ENCODE measurements around the gene NAV2.
"Not testable (repeated sequence)": the region's sequence is repeated elsewhere in the genome, so short reads cannot be mapped to it uniquely, and the experiment has no call there.

Gene NAV2

GRCh38 chr11:19959648-19960059 lies 247.0 kb downstream of the NAV2 start:
- DNase-seq: peak; percentile 7

DNA sequence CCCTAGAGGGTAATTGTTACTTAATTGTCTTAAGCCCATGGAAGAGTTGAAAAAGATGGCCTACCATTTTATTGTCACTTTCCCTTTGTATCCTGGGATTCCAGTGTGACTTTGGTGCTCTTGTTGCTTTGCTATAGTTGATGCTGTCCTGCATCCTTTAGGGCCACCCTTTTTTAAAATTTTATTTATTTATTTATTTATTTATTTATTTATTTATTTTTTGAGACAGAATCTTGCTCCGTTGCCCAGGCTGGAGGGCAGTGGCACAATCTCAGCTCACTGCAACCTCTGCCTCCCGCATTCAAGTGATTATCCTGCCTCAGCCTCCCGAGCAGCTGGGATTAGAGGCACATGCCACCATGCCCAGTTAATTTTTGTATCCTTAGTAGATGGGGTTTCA lies 247.8 kb downstream of the NAV2 start:
- not testable (repeated sequence) for DNase-seq

GRCh38 chr11:19961225-19961624 lies 248.6 kb downstream of the NAV2 start:
- no peak for DNase-seq

- no peak for DNase-seq
Observed at GRCh38 chr11:19962053-19962800, 249.6 kb downstream of the NAV2 start.

DNA sequence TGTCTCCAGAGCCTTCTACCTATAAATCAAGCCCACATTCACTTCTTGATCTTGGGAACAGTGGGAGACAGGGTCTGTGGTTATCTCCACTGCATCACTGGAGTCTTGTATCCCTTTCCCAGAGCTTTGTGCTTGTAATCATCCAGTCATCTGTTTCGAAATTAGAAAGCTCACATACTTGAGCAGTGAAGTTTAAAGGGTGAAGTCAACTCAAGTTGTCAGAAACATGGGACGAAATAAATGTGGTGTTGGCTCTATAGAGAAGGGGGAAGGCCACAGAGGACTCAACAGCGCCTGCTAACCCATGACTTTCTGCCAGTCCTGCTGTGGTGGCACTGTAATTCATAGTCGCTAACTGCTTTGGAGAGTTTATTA lies 250.2 kb downstream of the NAV2 start:
- DNase-seq: no peak

DNA sequence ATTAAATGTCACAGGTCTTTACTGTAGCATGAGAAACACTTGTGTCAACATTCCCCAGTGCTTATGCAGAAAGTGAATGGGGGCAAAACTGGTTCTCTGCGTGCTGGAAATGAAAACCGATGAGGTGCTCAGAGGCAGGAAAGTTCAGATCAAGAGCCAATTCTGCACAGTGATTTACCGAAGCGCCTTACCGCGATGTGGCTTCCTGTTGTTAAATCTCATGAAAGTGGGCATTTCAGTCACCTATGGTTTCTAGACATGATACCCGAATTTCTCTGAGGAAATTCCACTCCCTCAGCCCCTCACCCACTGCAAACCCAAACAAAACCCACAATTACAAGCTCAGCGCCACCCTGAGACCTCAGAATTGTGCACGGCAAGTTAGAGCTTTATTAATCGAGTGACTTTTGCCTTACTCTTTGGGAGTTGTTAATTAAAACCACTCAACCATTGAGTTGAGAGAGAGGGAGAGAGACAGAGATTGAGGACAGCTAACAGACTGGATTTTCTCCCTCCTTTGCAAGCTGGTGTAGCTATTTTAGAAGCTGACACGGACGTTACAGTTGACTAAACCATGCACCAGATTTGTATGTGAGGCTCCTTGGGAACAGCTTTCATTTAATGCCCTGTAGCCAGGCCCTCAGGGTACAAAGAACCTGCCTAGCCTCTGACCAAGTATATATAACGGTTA lies 251.2 kb downstream of the NAV2 start:
- no peak for DNase-seq

- no peak for DNase-seq
Observed at GRCh38 chr11:19966441-19966840, 253.8 kb downstream of the NAV2 start.

GRCh38 chr11:19966927-19967326 lies 254.3 kb downstream of the NAV2 start:
- DNase-seq: no peak

DNA sequence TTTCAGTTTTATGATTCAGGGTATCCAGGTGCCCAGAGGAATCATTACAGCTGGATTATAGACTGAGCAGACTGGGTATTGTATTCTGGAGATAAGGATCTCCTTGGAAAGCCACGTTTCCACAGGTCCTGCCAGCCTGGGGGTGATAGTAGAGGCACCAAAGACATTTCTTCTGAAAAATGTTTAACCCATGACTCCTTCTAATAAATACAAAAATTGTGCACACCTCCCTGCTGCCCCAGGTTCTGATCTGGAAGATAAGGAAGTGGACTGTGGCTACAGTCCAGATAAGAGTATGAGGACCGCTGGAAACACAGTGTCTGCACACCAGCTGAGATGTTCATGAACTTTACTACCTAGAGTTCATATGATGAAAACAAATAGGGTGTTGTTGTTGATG lies 255.2 kb downstream of the NAV2 start:
- no peak for DNase-seq

DNA sequence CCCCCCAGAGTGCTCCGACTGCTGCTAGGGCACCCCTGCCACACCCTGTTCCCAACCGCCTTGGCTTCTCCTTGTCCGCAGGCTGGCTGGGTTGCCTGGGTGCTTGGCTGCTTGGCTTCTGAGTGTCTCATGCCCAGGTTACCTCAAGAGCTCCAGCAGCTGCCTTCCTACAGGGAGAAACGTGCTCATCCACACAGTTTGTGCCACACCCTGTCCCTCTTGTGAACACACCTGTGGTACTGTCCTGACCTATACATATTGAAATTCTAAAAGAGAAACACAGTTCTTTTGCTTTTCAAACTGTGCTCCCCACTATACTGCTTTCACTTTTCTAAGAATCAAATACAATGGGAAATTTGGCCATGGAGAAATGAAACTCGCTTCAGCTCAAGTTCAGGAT lies 256.2 kb downstream of the NAV2 start:
- DNase-seq: no peak

- DNase-seq: no peak
Observed at GRCh38 chr11:19970944-19971343, 258.3 kb downstream of the NAV2 start.

DNA sequence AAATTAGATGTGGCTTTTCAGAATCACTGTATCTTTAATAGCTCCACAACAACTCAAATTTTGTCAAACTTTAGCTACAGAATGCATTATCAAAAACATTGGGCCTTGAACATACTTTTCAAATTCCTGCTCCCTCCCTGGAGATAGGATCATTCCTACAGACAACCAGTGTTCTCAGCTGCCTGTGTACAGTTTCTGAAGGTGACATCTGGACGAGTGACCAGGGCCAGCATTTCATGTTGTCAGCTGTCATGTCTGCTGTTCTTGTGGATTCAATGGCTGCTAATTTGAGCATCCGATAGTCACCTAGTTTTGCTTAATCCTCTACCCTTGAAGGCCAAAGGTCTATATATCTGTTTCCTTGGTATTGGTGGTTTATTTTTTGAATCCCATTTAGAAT lies 259.5 kb downstream of the NAV2 start:
- DNase-seq: peak; percentile 11

DNA sequence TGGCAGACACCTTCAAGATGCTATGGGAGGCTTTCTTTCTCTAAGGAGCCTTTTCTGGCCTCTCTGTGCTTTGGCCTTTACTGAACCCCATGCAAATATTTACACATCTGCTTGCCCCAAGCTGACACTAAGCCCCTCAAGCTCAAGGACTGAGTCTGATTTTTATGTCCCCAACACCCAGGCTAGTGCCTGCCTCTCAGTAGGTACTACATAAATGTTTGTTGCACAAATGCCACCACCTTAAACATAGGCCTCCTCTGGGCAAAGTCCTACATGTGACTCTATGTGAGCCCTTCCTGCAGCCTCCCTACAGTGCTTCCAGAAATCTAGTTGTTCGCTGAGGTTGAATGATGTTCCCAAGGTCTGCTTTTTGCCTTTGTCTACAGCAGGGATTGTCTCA lies 260.0 kb downstream of the NAV2 start:
- DNase-seq: peak; percentile 16

GRCh38 chr11:19973136-19973635 lies 260.5 kb downstream of the NAV2 start:
- no peak for DNase-seq

DNA sequence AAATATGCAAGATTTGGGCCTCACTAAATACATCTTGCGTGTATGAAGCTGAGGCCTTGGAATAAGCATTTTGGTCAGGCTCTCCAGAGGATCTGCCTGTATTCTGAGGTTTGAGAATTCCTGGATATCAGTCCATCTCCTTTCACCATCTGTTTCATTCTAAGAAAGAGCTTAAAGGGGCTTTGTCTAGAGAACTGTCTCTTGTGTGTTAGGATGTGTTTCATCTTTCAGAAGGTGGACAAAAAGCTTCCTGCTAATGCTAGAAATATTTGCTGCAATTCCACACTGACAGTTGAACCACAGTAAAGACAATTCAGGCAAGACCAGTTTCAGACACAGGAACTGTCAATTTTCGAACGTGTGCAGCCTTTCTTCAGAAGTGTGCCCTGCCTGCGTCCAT lies 262.2 kb downstream of the NAV2 start:
- no peak for DNase-seq

DNA sequence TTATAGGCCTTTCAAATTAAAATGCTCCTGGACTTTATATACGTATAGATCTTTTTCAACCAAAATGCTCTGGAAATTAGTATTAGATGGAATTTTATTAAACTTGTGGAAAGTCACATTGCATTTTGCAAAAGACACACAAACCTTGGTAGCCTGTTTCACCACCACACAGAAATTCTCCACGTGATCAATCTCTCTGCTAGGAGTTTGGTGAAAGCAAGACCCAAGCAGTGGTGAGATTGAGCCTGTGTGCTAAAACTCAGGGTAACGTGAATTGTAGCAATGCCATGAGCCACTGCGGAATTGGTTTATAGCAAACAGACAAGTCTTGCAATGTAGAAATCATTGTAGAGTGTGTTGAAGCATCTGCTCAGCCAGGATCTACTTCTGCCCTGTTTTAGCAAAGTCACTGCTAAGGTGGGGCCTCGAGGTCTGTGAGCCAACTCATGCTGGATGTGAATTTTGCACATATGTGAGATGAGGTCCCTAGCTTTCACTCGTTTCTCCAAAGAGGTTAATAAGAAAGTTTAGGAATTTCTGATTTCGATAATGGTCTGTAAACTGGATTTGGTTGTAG lies 262.9 kb downstream of the NAV2 start:
- DNase-seq: no peak

GRCh38 chr11:19976281-19976941 lies 263.8 kb downstream of the NAV2 start:
- DNase-seq: peak; percentile 21

DNA sequence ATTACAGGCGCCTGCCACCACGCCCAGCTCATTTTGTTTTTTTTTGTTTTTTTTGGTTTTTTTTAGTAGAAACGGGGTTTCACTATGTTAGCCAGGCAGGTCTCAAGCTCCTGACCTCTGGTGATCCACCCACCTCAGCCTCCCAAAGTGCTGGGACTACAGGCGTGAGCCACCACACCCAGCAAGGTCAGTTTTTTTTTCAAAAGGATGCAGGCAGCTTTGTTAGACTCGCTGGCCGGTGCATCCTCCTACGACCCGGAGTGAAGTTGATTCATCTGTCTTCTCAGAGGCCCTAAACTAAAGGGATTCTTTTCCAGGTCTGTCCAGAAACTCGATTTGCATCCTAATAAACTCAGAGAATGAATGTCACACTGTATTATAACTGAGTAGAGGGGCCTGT lies 265.3 kb downstream of the NAV2 start:
- no peak for DNase-seq

- peak; percentile 84 for DNase-seq
Observed at GRCh38 chr11:19978668-19979518, 266.3 kb downstream of the NAV2 start.

DNA sequence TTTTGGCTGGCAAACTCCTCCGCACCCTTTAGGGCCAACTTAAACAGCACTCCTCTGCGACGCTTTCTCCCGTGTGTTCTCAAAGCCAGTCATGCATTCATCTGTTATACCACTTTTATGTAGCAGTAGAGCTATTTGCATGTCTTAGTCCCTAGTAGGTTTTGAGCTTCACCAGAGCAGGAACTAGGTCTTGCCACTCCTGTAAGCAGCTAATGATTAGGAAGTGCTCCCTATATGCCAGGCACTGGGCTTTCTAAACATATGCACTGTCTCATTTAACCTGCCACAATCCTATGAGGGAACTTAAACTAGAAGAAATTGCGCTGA lies 266.8 kb downstream of the NAV2 start:
- DNase-seq: peak; percentile 35

GRCh38 chr11:19980388-19980787 lies 267.8 kb downstream of the NAV2 start:
- no peak for DNase-seq

DNA sequence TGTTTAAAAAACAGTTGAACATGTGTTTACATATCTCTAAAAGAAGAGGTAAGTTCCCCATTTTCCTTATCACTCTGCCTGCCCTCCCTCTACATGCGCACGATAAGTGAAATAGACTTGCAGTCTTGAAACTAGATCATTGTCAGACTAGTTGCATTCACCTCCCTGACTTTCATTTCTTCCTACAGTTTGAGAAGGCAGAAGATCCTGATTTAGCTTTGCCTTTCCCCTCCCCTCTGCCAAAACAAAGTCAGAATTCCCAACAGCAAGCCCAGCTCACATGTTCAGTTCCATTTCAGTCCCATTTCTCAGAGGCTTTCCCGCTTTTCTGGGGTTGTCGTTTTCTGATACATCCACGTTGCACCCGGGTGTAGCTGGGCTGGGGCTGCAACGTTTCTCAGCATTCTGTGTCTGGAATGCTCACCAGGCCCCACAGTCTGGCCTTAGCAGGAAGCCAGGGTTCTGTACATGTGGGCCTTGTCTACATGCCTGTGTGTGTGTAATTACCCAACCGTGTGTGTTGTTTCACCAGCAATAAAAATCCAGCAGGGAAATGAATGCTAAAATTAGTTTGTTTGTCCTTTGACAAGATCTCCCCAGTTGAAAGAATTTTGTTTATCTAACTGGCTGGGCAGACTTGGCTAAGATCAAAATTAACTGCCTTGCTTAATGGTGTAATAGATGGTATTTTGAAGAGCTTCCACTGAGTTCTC lies 268.5 kb downstream of the NAV2 start:
- DNase-seq: no peak
